IPS-NIHi11 (cell line): ENCODE data around the gene MRTFA.
"Not testable (repeated sequence)": the region's sequence is repeated elsewhere in the genome, so short reads cannot be mapped to it uniquely, and the experiment has no call there.

ENCODE experiments used
- DNase-seq: peaks from one replicate; pipeline ENCODE4 v3.0.0; 2012; ENCODE audit warnings: mixed read lengths, low spot score

The MRTFA gene

DNA sequence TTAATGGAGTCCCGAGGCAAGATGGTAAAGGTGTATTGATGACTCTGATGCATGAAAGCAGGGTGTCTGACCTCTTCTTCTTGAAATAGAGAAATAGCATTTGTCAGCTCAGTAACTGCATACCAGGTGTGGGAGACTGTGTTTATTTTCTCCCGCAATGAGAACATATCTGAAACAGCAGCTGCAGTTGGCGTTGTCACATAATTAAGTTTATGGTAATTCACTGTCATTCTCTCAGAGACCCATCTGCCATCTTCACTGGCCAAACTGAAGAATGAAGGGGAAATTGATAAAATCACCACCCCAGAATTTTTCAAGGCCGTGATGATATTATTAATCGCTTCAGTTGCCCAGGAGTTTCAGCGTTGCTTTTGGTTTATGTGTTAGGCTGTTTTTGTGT, 22.6 kb upstream of the MRTFA start:
- DNase-seq = no peak

DNA sequence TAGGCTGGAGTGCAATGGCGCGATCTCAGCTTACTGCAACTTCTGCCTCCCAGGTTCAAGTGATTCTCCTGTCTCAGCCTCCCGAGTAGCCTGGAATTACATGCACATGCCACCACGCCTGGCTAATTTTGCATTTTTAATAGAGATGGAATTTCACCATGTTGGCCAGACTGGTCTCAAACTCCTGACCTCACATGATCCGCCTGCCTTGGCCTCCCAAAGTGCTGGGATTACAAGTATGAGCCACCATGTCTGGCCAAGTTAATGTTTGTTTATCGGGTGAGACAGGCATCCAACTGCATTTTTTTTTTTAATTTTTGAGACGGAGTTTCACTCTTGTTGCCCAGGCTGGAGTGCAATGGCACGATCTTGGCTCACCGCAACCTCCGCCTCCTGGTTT, 20.1 kb upstream of the MRTFA start:
- not testable (repeated sequence) for DNase-seq

DNA sequence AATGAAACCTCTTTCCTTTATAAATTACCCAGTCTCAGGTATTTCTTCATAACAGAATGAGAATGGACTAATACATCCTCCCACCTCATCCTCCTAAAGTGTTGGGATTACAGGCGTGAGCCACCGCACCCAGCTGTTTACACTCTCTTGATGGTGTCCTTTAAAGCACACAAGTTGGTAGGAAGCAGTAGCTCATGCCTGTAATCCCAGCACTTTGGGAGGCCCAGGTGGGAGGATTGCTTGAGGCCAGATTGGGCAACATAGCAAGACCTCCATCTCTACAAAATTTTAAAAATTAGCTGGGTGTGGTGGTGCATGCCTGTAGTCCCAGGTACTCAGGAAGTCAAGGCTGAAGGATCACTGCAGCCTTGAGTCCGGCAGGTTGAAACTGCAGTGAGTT, 19.4 kb upstream of the MRTFA start:
- not testable (repeated sequence) for DNase-seq

DNA sequence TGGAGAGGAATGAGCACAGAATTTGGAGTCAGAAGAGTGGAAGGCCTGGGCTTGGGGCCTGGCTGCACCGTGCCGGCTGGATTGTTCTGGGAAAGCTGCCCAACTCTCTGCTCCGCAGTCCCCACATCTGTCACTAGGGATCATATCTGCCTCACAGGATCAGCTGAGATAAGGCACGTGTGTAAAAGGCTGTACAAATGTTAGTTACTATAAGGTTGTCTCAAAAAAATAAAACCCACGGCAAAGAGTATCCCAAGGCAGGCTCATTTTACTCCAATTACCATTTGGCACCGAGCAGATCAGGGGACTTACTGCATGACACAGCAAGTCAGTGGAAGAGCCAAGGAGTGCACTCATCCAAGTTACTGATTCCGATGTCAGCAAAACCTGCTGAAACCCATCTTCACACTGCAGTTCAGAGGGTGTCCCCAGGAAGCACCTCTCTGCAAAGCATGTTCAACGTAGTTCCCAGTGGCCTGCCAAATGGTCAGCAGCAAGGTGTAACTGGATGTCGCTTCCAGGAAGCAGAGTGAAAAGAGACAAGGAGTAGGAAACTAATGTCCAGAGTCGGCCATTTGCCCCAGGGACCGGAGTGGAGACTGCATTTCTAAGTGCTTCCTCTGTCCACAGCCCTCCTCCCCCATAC, 18.1 kb upstream of the MRTFA start:
- peak; percentile 46 for DNase-seq

DNA sequence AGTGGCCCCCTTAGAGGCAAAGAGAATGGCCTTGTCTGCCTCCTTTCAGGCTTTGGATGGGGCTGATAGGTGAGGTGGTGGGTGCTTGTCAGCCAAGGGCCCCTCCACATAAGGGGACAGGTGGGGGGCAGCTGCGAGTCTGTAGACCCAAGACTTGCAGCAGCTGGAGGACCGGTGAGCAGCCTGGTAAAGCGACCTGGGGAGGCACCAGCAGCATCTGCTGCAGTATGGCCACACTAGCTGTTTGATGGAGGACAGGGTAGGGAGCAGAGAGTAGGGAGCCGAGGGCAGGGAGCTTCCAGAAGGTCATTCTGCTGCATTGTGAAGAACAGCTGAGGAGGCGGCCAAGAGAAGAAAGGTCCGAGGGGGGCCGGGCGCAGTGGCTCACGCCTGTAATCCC, 16.8 kb upstream of the MRTFA start:
- no peak for DNase-seq

DNA sequence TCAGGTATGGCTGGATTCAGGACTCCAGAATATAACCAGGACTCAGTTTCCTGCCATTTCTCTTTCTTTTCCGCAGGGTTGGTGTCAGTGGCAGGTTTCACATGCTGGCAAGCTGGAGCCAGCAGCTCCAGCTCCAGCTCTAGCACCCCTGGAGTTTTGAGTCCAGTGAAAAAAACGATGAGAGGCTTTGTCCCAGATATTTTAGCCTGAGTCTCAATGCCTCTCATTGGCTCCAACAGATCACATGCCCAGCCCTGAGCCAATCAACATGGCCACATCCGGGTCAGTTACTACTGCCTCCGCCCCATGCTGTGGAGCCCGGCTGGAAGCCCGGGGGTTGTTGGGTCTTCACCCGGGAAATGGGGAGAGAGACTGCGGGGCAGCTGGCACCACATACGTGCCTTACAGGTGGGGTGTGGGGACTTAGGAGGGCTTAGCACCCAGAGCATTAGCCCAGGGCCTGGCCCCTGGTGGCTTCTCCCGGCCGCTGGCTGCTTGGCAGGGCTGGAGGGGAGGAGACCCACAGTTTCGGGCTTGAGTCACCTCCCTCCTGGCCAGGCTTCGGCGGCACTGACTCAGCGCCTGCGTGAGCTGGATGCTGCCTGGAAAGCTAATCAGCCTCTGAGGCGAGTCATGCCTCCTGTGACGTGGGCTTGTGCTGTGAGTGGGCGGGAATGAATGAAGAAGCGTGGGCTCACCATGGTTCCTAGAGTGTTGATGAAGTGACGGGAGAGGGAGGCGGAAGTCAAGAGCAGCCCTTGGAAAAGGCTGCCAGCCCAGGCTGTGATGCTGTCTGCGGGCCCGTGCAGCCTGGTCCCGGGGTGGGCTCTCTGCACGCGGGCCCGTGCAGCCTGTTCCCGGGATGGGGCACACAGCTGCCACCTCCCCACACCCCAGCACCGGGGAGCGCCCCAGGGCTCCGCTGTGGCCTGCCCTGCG, 15.3 kb upstream of the MRTFA start:
- peak; percentile 84 for DNase-seq

DNA sequence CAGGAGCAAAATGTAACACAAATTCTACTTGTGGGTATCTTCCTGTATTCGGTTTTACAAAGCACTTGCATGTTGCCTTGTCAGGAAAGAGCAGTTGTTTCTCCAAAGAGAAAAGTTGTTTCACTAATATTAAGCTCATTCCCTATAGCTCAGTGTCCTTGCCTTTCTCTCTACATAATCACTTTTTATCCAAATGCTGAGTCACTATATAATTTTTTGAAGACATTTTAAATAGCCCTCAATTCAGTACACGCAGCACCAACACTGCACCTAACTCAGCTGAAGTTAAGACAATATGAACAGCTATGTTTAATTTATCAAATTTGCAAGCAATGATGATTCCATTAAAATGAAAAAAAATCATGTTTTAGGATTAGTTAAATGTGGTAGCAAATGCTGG, 14.5 kb upstream of the MRTFA start:
- DNase-seq = no peak

DNA sequence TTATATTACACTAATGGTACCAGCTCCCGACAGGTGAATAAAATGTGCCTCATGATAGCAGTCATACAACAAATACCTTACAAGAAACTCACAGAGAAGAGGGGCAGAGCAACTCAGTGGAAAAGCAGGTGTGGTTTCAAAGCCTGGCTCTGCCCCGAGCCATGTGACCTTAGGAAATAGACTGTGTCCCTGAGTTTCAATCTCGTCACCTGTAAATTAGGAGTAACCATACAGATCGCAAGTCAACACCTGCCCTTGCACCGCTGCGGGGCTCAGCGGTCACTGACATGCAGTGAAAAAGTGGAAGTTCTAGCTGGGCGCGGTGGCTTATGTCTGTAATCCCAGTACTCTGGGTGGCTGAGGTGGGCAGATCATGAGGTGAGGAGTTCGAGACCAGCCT, 11.9 kb upstream of the MRTFA start:
- no peak for DNase-seq

DNA sequence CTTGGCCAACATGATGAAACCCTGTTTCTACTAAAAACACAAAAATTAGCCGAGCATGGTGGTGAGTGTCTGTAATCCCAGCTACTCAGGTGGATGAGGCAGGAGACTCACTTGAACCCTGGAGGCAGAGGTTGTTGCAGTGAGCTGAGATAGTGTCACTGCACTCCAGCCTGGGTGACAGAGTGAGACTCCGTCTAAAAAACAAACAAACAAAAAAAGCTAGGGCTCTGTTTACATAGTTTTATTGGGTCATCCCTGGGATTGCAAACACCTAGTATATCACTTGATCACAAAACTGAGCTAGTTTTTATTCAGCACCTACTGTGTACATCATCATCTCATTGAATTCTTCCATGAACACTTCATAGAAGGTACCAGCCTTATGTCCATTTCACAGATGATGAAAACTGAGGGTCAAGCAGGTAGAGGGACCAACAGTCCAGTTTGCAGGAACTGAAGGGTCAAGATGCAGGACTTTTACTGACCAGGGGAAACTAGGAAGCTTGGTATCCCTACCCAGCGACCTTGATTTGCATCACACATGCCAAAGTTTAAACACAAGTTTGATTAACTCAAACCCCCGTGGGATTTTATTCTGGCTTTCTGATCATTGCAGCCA, 9.2 kb upstream of the MRTFA start:
- no peak for DNase-seq

DNA sequence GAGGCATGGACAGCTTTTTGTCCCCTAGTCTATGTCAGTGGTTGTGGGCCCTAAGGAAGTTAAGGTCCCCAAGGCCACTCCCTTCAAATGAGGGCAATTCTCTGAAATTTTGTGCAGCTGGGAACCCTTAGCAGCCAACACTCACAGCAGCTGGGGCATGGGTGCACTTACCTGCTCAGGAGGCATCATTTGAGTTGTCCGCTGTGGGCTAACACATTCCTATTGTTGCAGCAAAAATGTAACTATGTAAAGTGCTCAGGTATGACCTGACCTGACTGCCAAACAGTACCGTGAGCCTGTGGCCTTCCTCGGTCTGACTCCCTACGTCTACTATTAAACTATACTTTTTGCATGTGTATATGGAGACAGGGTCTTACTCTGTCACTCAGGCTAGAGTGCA, 5.8 kb upstream of the MRTFA start:
- no peak for DNase-seq

DNA sequence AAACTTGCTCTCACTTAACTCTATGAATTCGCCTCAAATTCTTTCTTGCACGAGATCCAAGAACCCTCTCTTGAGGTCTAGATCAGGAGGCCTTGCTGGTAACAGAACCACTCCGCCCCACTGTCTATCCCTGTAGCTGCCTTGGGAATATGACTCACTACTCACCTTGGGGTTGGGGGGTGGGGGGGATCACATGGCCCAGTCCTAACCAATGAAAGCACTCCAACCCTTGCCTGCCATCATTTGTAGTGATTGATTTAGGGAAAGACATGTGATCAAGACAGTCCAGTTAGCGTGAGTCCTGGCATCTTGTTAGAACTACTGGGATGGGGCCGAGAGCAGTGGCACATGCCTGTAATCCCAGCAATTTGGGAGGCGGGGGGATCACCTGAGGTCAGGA, 4.8 kb upstream of the MRTFA start:
- peak; percentile 30 for DNase-seq

DNA sequence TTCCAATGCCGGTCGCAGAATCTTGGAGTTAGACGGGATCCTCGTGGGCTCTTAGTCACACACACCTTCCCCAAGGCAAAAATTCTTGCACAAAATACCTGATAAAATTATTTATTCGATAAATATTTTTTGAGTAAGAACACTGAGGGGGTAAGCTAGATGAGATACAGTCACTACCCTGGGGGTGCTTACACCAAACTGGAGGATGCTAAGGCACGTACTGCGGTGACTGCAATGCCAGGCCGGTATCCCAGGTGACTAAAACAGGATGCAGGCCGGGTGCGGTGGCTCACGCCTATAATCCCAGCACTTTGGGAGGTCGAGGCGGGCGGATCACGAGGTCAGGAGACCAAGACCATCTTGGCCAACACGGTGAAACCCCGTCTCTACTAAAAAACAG, 1.7 kb upstream of the MRTFA start:
- DNase-seq = no peak

DNA sequence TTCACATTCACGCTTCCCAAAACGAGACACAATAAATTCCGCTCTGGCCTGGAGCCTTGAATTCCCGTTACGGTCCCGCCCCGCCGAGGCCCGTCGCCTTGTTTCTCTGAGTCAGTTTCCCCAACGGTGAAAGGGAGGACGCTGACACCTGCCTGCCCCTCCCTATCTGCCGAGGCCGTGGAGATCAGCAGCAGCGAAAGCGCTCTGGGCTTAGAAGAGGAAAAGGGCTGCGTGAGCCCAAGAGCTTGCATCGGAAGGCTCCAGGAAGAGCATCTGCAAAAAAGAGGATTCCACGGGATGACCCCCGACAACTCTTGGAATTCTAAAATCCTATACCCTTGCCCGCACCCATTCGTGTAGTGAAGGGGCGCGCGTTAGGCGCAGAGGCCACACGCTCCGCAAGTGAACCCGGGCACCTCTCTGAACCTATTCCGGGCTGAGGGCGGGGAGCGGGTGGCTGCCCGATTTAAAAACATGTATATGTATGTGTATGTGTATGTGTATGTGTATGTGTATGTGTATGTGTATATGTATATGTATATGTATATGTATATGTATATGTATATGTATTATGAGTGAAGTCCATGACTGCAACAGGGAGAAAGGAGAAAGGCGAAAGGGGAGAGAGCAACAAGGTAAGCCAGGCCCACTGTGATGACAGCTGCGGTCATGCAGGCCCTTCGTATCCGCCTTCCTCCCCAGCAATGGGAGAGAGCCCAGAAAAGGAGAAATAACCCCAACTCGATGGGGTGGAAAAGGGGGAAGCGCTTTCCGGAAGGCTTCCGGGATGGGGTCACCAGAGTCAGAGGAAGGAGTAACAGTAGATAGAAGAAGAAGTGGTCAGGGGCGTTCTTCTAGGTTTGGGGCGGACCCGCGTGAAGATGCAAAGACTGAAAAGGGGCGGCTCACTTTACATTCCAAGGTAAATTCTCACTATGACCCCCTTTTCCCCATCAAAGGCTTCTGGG, 948 bp upstream of the MRTFA start:
- DNase-seq = no peak

DNA sequence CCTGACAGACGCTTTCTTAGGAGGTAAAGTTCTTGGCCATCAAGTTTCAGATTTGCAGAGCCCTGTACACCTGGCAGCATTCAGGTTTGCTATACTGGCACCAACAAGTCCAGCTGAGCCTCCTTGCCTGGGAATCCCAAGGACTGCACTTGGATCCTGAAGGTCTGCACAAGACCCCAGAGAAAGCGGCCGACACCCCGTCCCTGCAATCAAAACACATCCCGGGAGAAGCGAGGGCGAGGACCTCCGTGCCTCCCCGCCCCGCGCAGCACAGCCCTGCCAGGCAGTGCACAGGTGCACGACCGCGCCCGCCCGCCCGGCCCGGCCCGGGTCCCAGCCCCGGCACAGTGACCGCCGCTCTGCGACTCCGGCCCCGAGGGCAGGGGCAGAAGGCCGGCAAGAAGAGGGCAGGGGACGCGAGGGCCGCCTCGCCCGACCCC, 559 bp downstream of the MRTFA start:
- DNase-seq = no peak

DNA sequence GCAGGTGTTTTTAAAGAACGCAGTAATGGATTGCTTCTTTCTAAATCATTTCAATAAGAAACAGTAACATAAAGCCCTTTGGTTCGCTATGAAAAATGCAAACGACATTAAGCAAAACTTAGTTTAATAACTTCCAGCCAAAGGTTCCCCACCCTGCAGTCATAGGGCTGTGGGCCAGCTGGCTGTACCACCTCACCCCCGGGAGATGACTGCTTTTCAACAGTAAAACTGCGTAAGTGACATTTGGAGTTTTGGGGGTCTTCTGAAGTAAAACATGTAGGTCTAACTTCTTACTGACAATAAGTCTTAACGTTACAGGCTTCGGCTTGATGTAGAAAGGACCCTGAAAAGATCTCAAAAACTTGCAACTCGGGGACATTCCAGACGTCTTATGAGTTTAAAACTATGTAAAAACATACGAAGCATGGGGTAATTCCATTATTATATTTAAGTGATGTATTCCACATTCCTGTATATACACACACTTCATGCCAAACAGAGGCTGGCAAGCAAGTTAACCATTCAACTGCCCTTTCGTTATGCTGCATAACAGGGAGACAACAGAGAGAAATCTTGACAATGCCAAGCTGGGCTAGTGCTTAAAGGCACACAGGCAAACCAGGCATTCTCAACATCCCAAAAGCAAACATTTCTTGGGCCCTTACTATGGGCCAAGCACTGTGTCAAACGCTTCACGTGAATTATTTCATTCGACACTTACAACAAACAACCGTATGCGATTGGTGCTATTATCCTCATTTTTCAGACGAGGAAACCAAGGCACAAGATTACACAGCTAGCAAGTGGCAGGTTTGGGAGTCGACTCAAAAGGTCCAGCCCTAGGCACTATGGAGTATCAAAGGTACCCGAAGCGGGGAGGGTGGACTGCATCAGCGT, 1.2 kb downstream of the MRTFA start:
- no peak for DNase-seq

DNA sequence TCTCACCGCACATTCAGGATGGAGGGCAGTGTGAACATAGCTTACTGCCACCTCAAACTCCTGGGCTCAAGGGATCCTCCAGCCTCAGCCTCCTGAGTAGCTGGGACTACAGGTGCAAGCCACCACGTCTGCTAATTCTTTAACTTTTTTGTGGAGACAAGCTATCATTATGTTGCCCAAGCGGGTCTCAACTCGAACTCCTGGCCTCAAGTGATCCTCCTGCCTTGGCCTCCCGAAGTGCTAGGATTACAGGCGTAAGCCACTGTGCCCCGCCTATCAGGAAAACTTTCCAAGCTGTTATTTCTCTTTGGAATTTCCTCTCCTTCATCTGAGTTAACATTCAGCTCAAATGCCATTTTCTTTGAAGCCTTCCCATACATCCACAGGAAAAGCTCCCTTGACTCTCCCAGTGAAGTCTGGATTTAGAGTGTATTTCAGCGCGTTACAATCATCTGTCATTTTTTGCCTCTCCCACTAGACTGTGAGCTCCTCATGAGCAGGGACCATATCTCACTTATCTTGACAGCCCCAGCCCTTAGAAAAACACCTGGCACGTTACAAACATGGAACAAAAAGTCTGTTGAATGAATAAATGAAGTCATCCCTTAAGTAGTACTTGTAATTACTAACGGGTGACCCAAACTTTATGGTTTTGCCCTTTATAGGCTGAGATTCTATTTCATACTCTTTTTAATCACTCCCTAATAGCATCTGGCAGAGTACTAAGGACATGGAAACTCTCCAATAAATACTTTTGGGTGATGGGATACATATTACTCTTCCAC, 2.2 kb downstream of the MRTFA start:
- DNase-seq = no peak

DNA sequence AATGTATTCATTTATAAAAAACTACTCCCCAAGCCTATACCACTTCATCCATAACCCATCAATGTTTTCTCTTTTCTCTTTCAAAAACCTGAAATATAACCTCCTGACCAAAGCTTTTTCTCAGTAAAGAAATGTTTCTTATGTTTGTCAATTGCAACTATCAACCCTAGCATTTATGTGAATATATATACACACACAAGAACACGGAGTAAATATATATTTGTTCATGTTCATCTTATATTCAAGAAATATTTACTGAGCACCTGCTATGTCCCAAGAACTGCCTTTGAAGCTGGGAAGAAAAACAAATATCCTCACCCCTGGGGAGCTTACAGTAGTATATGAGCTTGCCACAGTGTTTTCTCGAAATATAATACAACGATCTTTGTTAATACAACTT, 3.5 kb downstream of the MRTFA start:
- DNase-seq = no peak

DNA sequence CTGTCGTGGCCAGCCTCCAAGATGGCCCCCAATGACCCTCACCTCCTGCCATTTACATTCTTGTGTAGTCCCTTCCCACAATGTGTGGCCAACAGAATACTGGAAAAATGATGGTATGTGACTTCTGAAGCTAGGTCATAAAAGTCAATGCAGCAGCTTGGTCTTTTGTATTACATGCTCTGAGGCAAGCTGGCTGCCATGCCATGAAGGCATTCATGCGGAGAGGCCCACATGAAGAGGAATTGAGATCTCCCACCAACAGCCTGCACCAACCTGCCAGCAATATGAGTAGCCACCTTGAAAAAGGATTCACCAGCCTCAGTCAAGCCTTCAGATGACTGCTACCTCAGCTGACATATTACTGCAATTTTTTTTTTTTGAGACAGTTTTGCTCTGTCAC, 4.6 kb downstream of the MRTFA start:
- no peak for DNase-seq

DNA sequence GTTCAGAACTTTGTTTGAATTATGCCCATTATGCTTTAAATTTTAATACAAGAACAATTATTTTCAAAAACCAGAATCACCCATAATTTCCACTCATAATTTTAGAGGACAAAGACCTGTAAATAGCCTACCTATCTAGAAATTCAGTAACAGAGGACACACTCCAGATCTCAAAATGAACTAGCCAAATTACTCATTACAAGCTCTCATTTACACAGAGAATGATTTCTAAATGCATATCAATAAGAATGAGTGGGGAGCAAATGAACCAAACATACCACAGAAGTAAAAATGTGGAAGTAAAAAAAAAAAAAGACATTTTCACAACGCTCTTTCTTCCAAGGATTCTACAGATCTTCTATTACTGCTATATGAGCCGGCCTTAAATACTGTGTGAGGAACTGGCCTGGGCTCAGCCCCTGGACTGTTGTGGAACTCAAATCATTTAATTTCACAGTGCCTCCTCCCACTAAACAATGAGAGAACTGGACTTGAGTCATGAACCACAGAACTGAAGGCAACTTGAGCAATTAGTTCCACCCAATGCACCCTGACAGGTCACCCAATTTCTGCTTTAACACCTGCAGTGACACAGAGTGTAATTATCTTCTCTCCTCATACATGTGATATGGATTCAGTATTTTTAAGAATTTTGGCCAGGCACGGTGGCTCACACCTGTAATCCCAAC, 8.0 kb downstream of the MRTFA start:
- no peak for DNase-seq
